Measurements from ENCODE around the gene CILP2.

The CILP2 gene

DNA sequence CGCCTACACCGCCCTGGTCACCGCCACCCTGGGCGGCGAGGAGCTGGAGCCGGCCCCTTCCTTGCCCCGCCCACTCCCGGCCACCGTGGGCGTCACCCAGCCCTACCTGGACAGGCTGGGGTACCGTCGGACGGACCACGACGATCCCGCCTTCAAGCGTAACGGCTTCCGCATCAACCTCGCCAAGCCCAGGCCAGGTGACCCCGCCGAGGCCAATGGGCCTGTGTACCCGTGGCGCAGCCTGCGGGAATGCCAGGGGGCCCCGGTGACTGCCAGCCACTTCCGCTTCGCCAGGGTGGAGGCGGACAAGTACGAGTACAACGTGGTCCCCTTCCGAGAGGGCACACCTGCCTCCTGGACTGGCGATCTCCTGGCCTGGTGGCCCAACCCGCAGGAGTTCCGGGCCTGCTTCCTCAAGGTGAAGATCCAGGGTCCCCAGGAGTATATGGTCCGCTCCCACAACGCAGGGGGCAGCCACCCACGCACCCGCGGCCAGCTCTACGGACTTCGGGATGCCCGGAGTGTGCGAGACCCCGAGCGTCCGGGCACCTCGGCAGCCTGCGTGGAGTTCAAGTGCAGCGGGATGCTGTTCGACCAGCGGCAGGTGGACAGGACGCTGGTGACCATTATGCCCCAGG lies 7.0 kb downstream of the CILP2 start:
- DNase-seq, result no peak

DNA sequence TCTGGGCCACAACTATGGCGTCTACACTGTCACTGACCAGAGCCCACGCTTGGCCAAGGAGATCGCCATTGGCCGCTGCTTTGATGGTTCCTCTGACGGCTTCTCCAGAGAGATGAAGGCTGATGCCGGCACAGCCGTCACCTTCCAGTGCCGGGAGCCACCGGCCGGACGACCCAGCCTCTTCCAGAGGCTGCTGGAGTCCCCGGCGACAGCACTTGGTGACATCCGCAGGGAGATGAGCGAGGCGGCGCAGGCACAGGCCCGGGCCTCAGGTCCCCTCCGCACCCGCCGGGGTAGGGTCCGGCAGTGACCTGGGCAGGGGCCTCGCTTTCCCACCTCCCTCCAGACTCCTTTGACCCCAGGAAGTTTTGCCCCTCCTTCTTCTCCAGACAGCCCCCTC lies 7.6 kb downstream of the CILP2 start:
- no peak for DNase-seq

DNA sequence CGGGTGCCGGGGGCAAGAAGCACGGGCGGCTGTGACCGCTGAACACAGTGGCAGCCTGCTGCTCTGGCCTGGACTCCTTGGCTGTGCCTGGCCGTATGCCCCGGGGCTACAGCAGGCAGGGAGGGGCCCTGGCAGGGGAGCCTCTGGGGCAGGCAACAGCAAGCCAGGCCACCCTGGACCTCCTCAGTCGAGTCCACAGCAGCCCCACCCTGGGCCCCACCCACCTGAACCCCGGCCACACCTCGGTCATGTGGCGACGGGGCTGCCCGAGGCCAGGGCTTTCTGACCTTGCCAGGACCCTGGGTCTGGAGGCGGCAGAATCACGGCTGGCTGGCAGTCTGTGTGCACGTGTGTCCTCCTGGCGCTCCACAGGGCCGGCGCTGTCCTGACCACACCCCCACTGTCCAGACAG lies 8.7 kb downstream of the CILP2 start:
- no peak for DNase-seq

DNA sequence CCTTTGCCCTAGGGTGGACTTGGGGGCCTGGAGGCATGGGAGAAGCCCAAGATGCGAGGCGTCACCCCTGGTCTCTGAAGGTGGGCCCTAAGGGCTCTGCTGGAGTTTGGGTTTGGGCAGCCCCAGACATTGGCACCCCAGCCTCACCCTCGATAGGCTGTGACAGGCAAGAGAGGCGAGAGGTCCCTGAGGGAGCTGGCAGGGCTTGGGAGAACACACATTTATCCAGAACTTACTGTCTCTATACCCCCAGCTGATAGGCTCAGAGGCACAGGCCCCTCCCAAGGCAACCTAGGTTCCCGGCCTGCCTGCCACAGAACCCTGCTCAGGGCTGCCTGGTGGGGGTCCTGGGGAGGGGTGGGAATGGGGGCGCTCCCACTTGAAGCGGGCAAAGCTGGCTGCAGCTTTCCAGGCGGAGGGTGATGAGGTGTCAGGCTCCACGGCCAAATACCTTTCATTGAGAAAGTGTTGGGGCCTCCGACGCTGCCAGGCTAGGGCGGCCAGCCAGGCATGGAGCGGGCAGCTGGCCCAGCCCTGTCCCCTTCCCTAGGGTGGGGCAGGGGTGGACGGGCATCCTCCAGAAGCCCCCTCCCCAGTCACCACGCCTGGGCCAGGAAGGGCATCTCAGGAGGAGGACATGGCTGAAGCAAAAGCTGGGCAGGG lies 9.7 kb downstream of the CILP2 start:
- DNase-seq, result no peak

DNA sequence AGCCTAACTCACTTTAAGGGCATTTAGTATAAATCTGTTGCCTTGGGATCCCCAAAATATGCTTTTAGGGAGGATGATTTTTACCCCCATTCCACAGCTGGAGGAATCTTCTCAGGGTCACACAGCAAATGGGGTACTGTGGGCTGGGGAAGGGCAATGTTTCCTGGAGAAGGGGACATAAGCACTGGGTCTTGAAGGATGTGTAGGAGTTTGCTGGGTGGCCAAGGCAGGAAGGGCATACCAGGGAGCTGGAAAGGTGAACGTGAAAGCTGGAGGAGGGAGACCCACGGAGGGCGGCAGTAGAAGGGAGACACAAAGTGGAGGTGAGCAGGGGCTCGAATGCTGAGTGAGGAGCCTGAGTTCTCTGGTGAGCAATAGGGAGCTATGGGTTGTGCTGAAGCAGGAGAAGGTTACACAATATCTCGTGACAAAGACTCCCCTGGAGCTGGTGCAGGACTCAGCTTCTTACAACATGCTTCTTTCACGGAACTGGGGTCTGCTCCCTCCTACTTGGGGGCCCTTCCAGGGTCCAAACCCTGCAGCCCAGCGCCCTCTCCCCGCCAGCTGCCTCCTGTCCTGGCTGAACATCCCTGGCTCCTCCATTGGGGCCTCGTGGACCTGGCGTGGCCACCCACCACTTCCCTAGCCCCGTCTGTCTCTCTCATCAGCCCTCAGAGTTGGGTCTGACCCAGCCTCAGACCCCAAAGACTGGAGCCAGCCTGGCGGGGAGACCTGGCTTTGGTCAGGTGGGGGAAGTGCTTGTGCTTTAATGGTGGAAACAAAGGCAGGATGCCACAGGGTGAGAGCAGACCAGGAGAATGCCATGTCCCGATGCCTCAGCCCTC lies 11.1 kb downstream of the CILP2 start:
- DNase-seq, result no peak

DNA sequence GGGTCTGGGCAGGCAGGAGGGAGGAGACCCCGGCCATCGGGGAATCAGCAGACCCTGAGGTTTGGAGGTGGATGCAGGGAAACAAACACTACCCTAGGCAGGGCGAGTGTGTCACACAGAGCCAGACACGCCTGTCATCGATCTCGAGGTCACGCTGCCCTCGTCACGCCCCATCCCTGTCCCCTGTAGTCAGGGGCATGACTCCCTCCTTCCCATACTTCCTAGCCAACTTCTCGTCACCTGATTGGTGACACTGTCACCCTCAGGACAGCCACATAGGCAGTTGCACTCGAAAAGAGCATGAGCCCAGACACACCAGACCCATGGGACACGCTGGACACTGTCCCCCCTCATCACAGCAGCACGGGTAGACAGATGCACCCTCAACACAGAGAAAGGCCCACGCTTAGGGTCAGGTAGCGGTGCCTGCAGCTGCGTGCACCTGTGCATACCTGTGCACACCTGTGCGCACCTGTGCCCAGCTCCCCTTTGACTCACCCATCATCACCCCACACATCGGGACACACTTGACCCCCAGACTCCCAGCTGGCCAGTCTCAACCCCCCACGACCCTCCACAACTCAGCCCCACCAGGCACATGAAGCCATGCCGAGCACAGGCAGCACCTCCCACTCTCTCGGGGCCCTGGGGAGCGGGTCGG lies 11.9 kb downstream of the CILP2 start:
- DNase-seq, result no peak

DNA sequence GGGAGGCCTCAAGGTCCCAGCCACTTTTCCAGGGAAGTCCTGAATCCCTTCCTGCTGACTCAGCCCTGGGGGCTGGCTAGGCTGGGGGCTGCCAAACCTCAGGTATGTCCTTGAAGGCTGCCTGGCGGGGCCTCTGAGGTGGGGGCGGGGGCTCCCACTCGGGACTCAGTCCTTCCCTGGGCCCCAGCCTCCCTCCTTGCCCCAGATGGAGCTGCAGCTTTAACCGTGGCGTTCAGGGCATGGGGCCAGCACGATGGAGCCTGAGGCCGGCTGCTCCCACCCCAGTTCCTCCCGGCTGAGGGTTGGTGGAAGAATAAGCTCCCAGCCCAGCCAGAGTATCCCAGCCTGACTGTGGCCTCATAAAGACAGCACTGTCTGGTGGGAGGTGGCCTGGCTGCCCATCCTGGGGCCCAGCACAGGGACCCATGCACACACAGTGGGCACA lies 12.4 kb downstream of the CILP2 start:
- DNase-seq, result no peak

DNA sequence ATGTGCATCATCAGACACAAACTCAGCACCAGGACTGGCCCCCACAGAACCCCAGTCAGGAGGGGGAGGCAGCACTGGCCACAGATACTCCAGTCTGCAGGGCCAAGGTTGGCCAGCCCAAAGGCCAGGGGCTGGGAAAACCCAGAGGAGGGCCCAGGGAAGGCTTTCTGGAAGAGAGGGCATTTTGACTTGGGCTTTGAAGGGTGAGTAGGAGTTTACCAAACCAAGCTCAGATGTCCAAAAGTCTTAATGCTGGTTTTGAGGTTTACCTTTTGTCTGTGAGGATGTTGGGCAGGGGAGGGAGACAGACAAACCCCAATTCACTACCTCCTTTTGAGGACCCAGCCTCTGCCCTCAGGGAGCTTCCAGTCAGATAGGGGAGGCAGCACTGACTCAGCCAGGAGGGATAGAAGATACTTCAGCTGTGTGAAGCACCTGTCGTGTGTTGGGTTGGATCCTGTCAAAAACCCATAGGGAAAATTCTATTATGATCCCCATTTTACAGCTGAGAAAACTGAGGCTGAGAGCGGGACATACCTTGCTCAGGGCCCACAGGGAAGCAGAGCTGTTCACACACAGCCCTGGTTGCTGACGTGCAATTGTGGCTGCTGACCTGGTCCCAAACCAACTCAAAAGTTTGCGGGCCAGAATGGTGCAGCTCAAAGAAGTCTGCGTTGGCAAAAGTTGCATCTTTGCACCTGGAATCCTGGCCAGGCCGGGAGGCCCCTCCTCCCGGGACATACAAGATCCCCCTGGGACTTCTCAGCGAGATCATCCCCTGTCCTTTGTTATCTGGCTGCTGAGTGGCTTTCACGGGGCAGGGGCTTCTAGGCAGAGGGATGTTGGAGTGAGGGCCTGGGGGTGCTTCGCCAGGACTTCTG lies 13.1 kb downstream of the CILP2 start:
- DNase-seq, result no peak

DNA sequence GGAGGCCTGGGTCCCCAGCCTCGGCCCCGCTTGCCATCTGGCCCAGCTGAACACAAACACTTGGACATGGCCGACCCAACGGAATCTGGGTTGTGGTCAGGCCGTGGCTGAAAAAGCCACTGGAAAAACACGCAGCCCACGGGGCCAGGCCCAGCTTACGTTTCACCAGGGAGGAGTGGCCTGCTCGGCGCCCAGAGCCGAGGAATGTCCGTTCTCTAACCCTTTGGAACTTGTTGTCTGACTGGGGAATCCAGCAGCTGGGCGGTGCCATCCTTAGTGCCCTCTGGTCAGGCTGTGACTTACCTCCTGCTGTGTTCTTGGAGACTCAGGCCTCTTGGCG lies 13.8 kb downstream of the CILP2 start:
- DNase-seq, result no peak

DNA sequence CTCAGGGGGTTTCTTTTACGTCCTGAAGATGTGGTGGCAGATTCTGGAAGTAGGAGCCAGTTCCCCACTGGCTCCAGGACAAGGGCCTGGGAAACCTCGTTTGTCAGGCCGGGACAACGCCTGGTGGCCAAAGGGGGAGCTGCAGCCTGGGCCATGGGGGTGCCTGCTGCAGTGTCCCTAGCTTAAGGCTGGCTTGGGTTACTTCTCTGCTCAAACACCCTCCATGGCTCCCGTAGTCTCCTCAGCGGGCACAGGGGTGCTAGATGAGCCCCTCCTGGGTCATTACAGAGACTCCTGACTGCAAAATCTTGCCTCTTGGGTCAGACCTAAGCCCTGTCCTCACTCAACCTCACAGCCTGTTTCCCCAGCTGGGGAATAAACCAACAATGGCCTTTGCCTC lies 14.7 kb downstream of the CILP2 start:
- no peak for DNase-seq

DNA sequence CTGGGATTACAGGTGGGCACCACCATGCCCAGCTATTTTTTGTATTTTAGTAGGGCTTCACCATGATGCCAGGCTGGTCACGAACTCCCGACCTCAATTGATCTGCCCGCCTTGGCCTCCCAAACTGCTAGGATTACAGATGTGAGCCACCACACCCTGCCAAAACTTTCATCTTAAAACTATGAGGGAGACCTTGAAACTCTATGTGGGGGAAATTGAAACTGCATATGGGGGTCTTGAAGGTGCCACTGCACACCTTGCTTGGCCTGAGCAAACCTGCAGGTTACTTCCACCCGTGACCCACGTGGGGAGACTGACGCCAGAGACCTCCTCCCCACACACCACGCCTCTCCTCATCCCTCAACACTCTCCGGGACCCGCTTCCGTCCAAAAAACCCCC lies 15.6 kb downstream of the CILP2 start:
- no peak for DNase-seq

DNA sequence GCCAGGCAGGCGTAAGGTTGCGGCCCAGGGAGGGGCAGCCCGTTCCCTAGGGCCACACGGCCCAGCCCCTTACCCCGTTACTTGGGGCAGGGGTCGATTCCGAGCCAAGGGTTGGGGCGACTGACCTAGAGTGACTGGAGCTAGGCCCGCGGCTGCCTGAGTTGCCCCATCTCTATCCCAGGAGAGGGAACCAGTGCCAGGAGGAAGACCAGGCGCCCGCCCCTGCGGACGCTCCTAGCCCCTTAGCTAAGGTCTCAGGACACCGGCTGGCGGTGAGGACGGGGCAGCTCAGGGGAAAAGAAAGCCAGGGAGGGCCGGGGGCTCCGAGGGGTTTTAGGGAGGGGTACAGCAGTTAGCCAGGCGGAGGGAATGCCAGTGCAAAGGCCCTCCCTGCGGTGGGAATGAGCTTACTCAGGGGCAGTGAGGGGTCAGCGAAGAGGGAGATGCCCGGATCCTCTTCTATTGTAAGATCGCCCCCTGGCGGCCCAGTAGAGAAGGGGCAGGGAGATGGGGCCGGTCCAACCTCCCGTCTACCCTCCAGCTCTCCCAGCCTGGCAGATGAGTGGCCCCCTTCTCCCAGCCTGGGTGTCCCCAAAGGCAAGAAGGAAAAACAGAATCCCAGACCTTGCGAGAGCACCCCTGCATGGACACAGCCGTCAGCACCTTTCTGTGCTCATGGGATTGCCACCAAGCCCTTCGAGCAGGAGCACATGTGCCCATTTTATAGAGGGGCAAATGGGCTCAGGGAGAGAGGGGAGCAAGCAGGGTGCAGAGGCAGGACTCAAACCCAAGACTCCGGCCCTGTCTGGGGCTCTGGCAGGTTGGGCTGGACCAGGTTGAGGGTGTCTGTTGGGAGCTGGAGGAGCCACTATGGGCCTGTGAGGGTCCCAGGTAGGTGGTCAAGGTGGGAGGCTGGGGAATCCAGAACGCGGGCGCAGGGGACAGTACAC lies 16.3 kb downstream of the CILP2 start:
- DNase-seq, result peak; percentile 42

DNA sequence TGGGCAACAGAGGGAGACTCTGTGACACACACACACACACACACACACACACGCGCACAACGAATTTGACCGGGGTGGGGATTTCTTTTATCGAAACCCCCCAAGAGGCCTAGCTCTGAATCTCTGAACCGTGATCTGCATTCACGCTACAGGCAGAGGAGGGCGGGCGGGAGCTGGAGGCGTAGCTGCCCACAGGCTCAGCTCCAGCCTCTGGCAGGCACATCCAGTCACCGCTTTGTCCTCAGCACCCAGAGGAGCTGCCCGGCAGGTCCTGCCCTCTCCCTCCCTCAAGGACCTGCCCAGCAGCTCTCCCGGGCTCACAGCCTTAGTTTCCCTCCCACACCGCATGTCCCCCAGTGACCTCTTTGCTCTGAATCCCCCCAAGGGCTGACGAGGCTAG lies 20.0 kb downstream of the CILP2 start:
- no peak for DNase-seq

DNA sequence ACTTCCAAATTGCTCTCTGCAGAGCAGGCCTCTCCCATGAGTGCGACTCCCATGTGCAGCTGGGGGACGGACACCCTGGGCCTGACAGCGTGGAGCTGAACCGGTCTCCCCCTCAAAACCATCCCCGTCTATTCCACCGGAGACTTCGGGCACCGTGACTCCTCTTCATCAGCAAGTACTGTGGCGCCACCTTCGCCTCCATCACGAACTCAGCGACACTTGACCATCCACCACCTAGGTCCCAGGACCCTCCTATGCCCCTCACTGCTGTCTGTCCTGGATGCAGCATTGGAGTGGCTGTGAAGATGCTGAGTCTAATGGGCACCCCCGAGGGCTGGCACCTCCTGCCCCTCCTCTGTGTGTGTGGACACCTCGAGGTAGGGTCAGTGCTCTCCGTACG lies 20.6 kb downstream of the CILP2 start:
- no peak for DNase-seq

DNA sequence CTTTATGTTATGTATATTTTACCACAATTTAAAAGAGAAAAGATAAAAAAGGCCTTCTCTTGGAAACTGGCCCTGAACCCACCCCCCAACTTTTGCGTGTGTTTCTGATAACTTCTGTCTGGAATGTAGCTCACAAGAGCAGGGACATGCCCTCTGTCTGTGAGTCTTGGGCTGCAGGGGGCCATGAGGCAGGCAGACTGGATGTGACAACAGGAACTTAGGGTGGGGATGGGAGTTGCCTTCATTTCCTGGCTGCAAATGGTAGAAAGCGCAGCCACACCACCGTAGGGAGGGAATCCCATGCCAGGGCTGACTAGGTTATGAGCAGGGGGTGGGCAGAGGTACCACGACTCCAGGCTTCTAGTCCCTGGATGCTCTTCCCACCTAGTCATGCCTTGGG lies 21.9 kb downstream of the CILP2 start:
- DNase-seq, result no peak

DNA sequence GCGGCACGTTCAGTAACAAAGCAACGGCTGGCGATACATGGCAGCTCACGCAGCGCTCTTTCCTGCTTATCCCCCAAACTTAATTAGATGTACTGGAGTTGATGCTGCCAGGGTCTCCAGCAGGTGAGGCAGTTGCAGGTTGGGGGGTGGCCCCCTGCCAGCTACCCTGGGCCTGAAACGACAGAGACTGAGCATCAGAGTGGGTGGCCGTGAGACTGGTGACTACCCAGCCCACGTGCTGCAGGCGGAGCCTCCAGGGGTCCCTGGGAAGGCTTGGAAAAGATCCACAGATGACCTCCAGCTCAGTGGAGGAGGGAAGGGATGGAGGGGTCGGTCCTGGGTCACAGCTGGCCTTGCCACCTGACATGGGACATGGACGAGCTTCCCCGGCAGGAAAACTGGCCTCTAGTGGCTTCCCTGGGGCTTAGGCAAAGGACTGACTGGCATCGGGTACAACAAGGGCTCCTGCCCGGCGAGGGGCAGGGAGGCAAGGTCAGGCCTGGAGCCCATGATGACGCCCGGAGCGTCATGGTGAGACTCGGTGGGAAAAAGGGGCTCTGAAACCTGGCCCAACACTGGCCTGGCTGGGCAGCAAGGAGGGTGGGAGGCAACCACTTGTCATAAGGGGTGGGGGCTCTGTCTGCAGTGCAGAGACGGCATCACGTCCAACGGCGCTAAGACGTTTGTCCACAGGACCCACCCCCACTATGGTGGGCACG lies 24.0 kb downstream of the CILP2 start:
- DNase-seq, result no peak

DNA sequence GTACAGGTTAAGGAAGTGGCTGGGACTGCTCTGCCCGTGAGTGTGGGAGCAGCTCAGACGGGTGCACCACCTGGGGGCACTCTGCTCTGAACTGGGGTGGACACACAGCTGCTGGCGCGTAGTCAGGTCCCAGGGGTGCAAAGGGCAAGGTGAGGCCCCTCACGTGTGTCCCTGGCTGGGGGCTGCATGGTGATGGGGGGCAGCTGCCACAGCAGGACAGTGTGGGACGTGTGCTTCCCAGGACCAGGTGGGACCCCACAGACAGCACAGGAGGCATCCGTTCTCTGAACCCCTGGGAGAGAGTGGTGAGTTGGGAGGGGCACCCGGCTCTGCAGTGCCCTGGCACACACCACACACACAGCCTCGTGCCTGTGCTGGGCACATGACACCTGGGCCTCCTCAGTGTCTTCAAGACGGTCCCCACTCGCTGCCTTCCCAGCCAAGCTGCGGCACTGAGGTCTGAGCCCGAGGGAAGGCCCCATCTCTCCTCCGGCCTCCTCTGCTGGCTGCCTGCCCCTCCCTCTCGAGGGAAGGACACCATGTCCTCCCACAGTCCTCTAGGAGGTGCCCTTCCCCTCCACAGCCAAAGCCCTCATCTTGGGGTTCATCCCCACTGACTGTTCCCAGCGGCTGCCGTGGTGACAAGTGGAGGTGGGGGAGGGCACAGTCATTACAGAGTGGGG lies 24.7 kb downstream of the CILP2 start:
- DNase-seq, result peak; percentile 47

DNA sequence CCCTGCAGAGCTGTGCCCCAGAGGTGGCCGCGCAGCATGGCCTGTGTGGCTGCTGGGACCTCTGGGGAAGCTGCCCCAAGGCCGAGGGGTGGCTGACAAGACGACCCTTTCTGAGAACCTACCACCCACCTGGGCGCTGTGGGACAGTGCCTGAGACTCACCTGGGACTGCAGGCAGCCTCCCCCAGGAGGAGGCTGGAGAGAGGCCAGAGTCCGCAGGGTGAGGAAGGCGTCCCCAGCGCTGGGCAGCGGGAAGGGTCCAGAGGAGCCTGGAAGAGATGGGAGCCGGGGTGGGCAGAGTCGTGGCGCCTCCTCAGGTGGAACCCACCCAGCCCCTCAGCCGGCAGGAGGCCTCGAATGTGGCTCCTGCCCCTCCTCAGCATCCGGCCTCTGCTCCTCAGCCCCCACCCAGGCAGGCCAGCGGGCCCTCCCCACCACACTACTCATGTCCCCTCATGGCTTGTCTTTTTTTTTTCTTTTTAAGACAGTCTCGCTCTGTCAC lies 25.3 kb downstream of the CILP2 start:
- no peak for DNase-seq

DNA sequence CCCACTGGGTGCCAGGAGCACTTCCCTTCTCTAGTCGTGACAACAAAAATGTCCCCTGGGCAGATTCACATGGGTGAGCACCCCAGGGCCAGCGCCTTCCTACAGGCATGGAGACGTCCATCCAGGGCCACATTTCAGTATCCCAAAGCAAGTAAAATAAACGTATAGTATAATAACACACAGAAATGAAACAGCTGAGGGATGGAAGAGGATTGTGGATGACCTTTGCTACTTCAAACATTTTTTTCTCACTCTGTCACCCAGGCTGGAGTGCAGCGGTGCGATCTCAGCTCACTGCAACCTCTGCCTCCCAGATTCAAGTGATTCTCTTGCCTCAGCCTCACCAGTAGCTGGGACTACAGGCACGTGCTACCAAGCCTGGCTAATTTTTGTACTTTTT lies 28.2 kb downstream of the CILP2 start:
- no peak for DNase-seq

DNA sequence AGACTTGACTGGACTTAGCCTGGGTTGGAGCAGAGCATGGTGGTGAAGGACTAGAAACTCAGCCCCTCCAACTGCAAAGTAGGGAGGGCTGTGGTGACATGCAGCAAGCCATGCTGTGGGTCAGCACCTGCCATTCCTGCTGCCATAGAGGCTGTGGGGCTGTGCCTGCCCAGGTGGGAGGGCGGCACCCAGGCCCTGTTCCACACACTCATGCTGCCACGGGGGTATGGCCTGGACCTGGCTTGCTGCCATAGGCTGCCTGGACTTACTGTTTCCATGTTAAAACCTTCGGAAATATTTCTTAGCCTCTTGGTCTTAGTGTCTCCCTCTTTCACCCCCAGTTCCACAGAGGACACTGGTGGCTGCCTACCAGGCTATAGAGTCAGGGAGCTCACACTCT lies 29.3 kb downstream of the CILP2 start:
- no peak for DNase-seq

All from CD4-positive, alpha-beta T cell treated with Interleukin-15 for 1 hour (primary cell).